Embryonic facial prominence (tissue), 1 donor: ENCODE results near the gene SLC26A4.

Experiments used
- DNase-seq: peaks from one replicate; pipeline ENCODE4 v3.0.0-alpha.2; 2016; ENCODE audit errors: extremely low spot score

The SLC26A4 gene

DNA sequence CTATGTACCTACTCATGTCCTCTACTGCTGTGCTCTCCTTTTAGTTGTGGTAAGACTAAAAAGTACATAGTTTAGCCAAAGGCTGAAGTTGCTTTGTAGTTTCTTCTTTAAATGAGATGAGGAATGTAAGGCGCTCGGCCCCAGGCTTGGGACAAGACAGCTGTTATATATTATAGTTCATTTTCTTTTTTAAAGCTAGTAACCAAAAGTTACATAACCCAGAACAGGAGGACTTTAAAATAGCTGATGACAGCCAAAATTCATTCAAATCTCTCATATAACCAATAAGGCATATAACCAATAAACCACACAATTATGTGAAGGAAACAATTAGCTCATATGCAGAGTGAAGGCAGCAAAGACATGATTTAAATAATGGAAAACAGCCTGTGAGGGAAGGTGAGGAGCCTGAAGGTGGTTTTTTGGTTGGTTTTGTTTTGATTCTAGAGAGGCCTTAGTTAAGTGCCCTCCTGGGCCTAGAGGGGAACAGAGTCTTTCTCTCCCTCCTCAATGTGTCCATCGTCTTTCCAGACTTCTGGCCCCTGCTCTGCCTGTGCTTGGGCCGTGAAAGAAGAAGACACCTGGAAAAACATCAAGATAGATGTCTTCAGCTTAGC is 35.8 kb downstream of the SLC26A4 start:
- no peak for DNase-seq

DNA sequence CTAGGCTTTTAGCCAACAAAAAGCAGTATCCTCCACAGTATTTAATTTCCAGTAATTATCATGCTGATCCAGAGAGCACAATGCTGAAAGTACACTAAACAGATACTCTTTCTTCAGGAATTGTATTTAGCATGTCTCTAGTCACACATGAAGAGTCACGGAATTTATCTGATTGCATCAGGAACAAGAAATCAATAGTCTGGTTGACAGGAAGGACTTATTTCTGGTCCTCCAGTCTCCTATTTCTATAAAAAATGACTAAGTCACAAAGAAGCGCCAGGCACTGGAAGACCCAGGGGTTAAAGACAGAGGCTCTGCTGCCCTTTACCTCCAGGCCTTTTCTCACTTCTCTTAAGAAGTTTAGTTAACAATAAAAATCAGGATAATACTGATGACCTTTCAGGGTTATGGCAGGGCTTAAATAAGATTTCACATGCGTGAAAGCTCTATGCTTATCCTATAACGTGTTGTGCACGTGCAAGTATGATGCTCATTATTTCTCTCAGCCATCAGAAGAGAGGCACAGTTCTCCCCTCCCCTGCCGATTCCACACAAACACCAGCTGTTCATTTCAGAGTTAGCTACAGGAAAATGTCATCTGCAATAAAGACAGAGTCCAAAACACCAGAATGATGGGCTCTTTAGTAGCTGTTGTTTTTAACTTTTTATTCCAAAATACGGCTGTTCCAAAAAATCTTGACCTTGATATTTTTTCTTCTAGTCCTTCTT is 36.9 kb downstream of the SLC26A4 start:
- no peak for DNase-seq

DNA sequence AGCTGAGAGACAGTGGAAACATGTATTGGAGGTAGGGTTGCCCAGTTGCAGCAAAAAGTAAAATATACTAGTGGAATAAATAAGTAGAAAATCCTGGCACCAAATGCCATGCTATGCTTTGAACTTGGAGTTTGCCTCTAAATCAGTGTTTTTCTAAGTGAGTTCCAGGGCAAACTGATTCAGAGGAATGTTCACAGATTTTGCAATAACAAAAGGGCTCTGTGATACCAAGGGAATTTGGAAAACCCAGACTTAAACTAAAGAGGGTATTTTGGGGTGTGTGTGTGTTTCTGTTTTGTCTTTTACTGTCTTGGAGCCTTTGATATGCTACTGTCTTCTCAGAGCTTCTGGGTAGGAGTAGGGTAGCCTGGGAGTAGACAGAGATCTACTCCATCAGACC is 39.9 kb downstream of the SLC26A4 start:
- DNase-seq: no peak

DNA sequence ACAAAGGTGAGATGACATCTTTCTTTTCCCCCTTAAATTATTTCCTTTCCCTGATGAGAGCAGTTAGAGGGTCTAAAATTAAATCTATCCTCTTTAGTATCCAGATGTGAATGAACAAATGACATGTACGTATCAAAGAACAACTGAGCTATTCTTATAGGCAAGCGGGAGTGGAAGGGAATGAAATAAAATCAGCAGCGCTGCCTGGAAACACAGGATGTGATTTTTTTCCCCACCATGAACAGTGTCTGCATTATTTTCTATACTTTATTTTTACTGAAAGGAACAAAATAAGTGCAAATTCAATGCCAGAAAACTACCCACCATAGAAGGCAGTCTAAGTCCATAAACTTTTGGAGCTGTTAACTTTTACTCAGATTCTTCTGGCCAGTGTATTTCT is 40.6 kb downstream of the SLC26A4 start:
- no peak for DNase-seq

DNA sequence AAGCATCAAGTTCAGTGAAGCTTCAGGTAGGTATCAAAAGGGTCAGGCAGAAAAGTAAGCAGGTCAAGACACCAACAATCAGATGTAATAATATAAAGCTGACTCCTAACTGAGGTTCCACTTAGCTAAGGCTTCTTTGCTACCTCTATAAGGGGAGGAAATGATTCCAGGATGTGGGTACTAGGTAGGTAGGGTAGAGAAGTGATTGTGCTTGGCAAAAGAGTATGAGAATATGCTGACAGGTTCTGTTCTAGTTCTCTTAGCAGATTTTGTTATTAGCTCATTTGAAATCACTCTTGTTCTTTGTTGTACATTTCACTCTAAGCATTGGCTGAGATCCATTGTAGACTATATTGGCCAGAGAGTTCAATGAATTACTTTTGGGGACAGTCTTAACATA is 42.6 kb downstream of the SLC26A4 start:
- no peak for DNase-seq

DNA sequence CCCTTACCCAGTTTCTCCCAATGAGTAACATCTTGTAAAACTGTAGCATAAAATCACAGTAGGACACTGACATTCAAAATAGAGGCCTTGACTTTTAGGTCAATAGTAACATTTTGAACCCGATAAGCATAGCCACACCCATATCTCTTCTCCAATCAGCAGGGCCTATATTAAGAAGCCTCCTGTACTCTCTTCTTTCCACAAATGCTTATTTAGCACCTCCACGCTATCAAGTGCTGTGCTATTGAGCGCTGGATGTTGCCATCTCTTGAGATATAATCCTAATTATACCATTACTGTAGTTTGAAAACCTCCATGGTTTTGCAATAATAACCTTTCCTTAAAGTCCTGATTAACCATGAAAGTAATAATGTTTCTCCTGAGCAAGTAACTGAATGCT is 43.2 kb downstream of the SLC26A4 start:
- no peak for DNase-seq

DNA sequence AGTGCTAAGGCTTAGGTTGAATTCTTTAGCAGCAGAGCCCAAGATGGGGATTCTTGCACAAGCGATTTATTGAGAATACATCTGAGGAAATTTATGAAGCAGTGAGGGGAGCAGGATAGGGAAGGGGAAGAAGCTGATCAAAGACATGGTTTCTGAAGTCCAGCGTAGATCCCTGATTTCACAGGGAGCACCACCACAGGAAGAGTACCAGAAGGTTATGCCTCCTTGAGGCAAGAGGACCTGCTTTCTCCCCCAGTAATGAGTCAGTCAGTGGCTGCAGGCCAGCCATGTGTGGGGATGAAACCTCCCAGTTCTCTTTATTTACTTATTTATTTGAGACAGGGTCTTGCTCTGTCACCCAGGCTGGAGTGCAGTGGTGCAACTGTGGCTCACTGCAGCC is 48.3 kb downstream of the SLC26A4 start:
- no peak for DNase-seq

DNA sequence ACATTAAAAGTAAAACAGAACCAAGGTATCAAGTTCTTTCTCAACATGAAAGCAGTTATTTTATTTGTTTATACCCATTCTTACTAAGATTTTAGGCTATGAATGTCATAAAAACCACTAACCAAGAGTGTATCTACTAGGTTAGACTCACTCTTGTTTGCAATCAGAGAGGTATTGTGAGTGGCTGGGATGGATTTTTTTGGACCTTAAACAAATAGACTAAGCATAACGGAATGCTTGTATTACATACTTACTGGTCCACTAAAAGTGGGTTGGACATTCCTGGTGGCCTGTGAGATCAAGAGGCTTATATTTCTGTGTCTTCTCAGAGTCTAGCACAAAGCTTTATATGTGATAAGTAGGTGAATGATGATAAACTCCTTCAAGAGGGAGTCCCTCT is 50.7 kb downstream of the SLC26A4 start:
- no peak for DNase-seq

DNA sequence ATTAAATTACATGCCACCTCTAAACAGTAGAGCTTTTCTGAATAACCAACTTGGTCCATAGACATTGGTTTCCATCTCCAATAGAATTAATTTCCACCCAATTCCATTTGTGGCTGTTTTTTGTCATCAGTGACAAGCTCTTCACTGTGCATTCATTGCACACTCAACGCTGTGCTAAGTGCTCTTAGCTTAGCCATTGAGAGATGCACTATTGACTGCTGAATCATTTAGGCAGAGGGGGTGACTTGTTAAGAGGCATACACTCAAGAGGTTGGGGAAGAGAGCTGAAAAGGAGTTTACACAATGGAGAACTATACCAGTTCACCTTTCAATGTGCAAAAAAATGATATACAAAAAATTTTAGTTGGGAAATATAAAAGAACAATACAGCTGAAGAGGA is 51.4 kb downstream of the SLC26A4 start:
- DNase-seq: no peak

DNA sequence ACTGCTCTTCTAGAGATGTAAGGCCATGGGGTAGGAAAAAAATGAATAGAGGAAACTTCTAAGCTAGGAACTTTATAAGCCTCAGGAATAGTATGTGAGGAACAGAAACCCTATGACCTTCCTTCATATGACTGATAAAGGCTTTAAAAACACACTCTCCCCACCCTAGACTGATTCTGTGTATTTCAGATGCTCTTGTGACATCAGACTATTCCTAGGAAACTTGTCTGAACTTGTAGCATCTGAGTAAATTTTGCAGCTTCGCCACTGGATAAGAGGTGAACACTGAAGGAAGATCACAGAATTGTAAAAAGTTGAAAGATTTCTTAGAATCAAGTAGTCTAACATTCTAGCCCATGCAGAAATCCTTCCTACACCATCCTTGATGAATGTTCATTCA is 52.3 kb downstream of the SLC26A4 start:
- DNase-seq: no peak

DNA sequence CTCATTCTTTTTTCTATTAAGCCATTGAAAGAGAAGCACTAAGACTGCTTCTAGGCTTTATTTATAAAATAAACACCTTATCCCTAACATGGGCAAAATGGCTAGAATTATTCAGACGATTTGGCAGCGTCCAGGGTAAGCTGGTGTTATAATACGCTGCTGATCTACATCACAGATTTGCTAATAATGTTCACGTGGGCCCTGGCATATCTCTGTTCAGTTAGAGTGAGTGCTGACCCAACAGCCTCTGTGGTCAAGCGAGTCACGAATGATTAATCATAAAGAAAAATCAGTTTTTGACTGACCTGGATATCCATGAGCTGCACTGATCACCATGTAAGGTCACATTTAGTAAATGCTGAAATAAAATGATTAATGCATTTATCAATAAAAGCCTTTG is 54.9 kb downstream of the SLC26A4 start:
- no peak for DNase-seq

DNA sequence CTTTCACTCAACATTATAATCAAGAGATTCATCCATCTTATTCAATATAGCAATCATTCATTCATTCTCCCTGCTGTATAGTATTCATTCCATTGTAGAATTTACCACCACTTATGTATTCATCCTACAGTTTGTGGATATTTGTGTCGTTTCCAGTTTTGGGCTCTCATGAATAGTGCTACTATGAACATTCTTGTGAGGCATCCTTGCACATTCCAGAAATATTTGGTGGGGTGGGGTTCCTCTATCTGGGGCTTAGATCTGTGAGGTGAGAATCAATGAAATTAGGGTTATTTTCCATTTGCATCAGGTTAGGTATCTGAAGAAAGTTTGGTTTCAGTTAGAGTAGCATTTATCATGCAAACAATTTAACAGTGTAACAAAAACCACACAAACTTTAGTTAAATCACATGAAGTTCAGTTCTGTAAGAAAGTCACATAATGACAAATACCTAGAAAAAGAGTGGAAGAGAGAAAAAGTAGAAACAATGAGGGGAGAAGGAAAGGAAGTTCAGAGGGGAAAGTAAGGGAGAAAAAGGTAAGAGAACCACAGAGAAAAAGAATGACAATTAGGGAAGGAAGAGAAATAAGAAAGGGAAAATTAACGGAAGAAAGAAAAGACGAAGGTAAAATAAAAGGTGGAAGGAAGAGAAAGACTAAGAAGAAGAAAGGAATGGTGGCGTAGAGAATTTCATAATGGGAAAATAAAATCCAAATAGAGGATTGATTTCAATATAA is 58.0 kb downstream of the SLC26A4 start:
- DNase-seq: no peak

DNA sequence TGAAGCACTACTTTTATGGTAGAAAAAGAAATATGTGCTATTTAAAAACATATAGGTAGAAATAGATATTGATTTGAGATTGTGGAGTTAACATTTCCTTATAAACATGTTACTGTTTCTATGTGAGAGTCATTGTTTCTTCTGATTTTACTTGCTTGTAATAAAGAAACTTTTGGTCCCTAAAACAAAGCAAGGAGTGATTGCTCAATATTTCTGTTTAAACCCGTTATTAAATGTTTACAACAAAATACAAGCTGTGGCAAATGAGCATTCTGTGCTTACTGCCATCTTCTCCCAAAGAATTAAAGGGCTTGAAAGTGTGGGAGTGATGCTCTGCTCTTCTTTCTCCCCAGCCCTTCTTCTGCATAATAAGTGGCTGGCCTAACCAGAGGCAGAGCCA is 60.7 kb downstream of the SLC26A4 start:
- no peak for DNase-seq

DNA sequence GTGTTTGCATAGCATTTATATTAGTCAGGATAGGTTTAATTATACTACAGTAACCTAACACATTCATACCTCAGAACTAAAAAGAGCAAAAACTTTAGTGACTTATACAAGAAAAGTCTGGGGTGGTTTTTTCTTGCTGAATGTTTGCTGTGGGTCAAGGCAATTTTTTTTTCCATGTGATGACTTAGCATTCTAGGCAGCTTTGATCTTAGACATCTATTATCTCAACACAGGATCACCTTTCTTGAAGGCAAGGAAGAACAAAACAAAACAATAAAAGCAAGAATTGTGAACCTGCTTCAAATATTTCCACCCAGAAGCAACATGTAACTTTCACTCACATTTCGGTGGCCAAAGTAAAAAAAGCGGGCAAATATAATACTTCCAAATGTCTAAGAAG is 62.6 kb downstream of the SLC26A4 start:
- no peak for DNase-seq

DNA sequence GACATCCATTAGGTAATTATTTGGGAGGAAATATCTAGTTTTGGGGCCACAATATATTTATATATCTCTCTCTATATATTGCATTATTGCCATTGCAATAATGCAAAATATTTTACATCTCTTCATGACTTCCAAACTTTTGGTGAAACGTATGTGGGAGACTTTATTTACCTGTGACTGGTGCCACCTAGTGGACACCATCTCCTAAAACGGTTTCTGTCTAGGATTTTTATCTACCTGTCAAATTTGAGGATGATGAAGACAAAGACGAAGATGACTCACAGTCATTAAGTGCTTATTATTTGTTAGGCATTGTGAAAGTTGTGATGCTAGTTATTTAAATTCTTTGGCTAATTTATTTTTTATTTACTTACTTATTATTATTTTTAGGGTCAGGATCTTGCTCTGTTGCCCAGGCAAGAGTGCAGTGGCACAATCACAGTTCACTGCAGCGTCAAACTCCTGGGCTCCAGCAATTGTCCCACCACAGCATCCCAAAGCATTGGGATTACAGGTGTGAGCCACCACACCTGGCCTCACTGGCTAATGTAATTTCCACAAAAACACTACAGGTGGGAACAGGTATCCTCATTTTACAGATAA is 64.6 kb downstream of the SLC26A4 start:
- DNase-seq: no peak

DNA sequence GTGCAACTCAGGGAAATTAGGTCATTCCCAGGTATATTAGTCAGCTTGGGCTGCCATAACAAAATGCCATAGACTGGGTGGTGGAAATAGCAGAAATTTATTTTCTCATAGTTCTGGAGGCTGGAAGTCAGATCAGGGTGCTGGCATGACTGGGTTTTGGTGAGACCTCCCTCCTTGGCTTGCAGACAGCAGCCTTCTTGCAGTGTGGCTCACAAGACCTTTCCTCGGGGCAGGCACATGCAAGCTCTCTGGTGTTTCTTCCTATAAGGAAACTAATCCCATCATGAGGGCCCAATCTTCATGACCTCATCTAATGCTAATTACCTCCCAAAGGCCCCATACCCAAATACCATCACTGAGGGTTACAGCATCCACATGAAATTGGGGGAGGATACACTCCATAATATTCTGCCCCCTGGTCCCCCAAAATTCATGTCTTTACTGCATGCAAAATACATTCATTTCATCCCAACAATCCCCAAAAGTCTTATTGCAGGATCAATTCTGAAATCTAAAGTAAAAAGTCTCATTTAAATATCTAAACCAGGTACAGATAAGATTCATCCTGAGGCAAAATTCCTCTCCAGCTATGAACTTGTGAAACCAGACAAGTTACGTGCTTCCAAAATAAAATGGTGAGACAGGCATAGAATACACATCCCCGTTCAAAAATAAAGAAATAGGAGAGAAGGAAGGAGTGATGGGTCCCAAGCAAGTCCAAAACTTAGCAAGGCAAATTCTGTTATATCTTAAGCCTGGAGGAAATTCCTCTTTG is 65.9 kb downstream of the SLC26A4 start:
- no peak for DNase-seq

DNA sequence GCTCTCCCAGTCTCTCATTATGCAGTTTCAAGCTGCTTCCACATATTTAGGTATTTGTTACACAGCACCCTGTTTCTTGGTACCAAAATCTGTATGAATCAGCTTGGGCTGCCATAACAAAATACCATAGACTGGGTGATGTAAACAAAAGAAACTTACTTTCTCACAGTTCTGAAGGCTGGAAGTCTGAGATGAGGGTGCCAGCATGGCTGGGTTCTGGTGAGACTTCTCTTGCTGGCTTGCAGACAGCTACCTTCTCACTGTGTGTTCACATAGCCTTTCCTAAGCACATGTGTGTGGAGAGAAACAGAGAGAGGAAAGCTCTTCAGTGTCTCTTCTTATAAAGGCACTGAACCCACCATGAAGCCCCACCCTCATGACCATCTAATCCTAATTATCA is 67.6 kb downstream of the SLC26A4 start:
- DNase-seq: no peak

DNA sequence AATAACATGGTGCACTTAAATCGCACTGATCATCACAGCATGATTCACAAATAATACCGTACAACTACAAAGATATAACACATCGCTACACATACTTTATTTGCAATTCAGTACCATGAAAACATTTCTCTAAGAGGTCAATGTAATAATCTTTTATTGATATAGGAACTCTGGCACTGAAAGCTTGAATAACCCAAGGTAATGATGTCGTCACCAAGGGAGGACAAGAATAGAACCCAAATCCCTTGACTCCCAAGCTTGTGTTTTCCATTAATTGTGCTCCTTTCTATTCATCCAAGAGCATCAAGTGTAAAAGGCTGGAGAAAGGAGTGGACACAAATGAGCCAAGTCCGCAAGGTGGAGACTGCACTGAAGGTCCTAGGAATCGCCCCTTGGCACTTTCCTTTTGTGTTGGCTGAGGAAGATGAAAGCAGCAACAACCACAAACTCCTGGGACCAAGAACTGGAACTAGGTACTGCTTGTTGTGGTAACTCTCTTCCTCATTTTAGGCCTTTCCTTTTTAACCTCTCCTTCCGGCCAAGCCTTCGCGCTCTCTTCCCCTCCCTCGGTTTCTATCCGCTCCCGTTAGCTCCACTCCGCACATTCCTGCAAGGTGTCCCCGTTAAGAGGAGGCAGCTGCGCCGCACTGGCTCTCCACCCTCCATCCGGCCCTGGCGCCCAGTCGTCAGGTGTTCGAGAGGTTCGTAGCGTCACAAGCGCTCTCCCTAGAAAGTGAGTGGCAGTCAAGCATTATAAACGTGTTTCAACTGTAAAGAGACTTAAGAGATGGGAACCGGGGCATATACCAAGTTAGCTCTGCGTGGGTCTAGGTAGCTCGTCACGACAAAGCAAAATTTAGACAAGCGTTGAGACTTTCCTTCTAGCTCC is 82.3 kb downstream of the SLC26A4 start:
- DNase-seq: peak; percentile 20

DNA sequence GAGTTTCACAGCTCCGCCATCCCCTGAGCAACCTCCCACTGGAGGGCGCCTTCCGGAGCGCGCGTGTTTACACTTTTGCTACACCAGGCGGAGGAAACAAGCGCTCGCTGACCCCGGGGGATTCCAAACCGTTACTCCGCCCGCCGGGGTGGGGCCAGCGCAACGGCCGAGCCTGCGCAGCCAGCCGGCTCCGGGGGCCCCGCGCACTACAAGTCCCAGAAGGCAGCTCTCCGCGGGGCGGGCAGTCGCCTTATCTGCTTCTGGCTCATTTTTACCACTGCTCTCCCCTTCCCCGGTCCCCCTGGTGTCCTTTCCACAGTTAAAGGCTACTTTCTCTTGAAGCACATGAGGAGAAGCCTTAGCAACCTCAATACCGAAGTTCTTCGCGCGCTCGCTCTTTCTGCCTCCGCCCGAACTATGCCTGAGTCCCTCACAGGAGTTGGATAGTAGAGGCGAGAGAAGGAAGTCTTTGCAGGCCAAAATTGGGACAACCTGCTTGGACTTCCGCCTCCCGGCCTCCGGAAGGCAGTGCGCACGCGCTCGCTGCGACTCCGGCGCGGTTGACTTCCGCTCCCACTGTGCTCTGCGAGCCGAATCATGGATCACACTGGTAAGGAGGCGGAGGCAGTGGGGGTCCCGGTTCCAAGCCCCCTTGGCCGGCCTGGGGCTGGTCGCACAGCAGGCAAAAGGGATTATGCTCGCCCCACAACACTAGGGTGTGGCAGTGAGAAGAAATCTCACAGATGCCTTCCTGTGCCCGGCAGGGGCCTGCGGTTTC is 83.1 kb downstream of the SLC26A4 start, which contains the start of gene CBLL1:
Gene CBLL1 (plus strand): TSS at position 576 of the 778 bp plus-strand sequence. CDS start 22 bp downstream, at position 598.
- peak; percentile 93 for DNase-seq

DNA sequence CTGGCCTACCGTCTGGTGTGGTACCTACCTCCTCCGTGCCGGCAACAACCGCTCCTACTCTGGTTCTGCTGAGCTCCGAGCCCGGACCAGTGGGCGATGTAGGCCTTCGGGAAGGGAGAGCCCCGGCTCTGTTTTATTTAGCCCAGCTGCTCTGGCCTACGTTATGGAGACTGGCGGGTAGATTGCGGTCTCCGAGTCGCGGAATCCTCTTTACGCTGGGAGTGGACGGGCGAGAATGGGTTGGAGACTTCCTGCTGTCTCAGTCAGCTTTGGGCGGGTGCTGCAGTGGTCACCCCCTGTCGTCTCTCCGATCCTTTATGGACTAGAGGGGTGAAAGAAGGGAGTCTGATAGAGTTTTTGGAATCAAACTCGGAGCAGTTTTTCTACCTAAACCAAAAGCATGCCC is 83.7 kb downstream of the SLC26A4 start:
- DNase-seq: peak; percentile 34
